H1 (cell line): ENCODE results near the gene APOBEC3F. TPM values are rescaled to one million over a fixed set of nuclear protein-coding genes. Genes with fewer than 3 reads are reported as not detected.

Experiments
- CTCF ChIA-PET: fragments of 300-600 bp; sonication (Branson Sonifier 250); formaldehyde crosslinking; loops from one replicate; lab custom pipeline; 2021; ENCODE audit not compliant: partially characterized antibody; lab: Charles Lee
- POLR2A ChIA-PET: fragments of 300-600 bp; sonication (Branson Sonifier 250); formaldehyde crosslinking; loops from one replicate; lab custom pipeline; 2021; ENCODE audit warnings: inconsistent platforms; ENCODE audit not compliant: partially characterized antibody; lab: Charles Lee
- DNase-seq, 2 experiments: peaks; one replicate each; pipeline versions ENCODE4 v3.0.0 to v3.0.0-alpha.2; 2010 to 2022; ENCODE audit warnings: low spot score in 2 of 2, low read depth in 1 of 2, mixed read lengths in 1 of 2
- FAIRE-seq: peaks from 2 replicates; lab custom pipeline; 2011; peaks lifted over from hg19 to GRCh38; lab: Jason Lieb, UNC
- H2AFZ ChIP-seq: 2 replicates; pipeline ENCODE4 v1.8.1; 2012; ENCODE audit warnings: low read length, inconsistent platforms
- H2AK5ac ChIP-seq: 2 replicates; pipeline ENCODE4 v1.6.1; 2013; ENCODE audit warnings: low read depth, low read length
- H2BK120ac ChIP-seq: replicated peaks from 2 replicates; pipeline ENCODE3; 2013; ENCODE audit warnings: low read depth, low read length, inconsistent platforms
- H2BK12ac ChIP-seq: 2 replicates; pipeline ENCODE4 v1.6.1; 2013; ENCODE audit warnings: low read depth, low read length
- H2BK15ac ChIP-seq: 2 replicates; pipeline ENCODE4 v1.6.1; 2013; ENCODE audit warnings: low read length
- H2BK20ac ChIP-seq: 2 replicates; pipeline ENCODE4 v1.6.1; 2013; ENCODE audit warnings: low read length
- H2BK5ac ChIP-seq: 2 replicates; pipeline ENCODE4 v1.6.1; 2013; ENCODE audit warnings: low read depth, low read length
- H3K14ac ChIP-seq: 2 replicates; pipeline ENCODE4 v1.6.1; 2013; ENCODE audit warnings: inconsistent platforms; ENCODE audit not compliant: insufficient read length
- H3K18ac ChIP-seq: 2 replicates; pipeline ENCODE4 v1.6.1; 2013; ENCODE audit warnings: low read length; ENCODE audit errors: extremely low read depth
- H3K23ac ChIP-seq: 2 replicates; pipeline ENCODE4 v1.6.1; 2013; ENCODE audit warnings: inconsistent platforms; ENCODE audit not compliant: insufficient read length
- H3K23me2 ChIP-seq: 2 replicates; pipeline ENCODE4 v1.6.1; 2013; ENCODE audit warnings: low read depth, low read length
- H3K27ac ChIP-seq: 2 replicates; pipeline ENCODE4 v1.6.1; 2011; ENCODE audit warnings: low read depth, low read length, inconsistent platforms
- H3K27me3 ChIP-seq, 4 experiments: replicated peaks in 1 of 4; 1 replicate in 1 of 4; 2 replicates in 3 of 4; pipeline versions ENCODE4 v1.6.1 to v1.8.1; 2011 to 2013; ENCODE audit warnings: low read length in 3 of 4, mild to moderate bottlenecking in 3 of 4, inconsistent platforms in 2 of 4, mixed read lengths in 2 of 4, moderate library complexity in 1 of 4; ENCODE audit not compliant: control insufficient read depth in 3 of 4, insufficient read depth in 3 of 4; ENCODE audit errors: extremely low read depth in 1 of 4
- H3K36me3 ChIP-seq, 4 experiments: 2 replicates each; pipeline versions ENCODE4 v1.6.1 to v1.8.1; 2011 to 2013; ENCODE audit warnings: mild to moderate bottlenecking in 4 of 4, low read length in 3 of 4, moderate library complexity in 2 of 4, control low read depth in 1 of 4, inconsistent platforms in 1 of 4; ENCODE audit not compliant: insufficient read depth in 4 of 4, control insufficient read depth in 2 of 4
- H3K4ac ChIP-seq: replicated peaks from 2 replicates; pipeline ENCODE3; 2013; ENCODE audit warnings: low read length, low read depth, mixed read lengths, inconsistent platforms; ENCODE audit not compliant: insufficient read length
- H3K4me1 ChIP-seq, 4 experiments: replicated peaks in 1 of 4; 1 replicate in 1 of 4; 2 replicates in 3 of 4; pipeline versions ENCODE4 v1.6.1 to v1.8.1; 2011 to 2013; ENCODE audit warnings: low read length in 3 of 4, inconsistent platforms in 2 of 4, mixed read lengths in 1 of 4; ENCODE audit not compliant: insufficient read depth in 4 of 4, control insufficient read depth in 3 of 4
- H3K4me2 ChIP-seq, 2 experiments: 2 replicates each; pipeline versions ENCODE4 v1.6.1 to v1.8.1; 2011 to 2013; ENCODE audit warnings: low read depth in 2 of 2, low read length in 2 of 2, control low read depth in 1 of 2, inconsistent platforms in 1 of 2, mild to moderate bottlenecking in 1 of 2; ENCODE audit not compliant: insufficient read depth in 1 of 2
- H3K4me3 ChIP-seq, 4 experiments: fragments of 200-600, 300-600 bp in 1 of 4; sonication (generic), shearing (Covaris generic), sonication (Bioruptor Twin) in 1 of 4; 2 replicates each; pipeline versions ENCODE4 v1.5.1 to v1.8.1; 2011 to 2016; ENCODE audit warnings: low read length in 4 of 4, low read depth in 3 of 4, control low read depth in 2 of 4, inconsistent platforms in 2 of 4, mild to moderate bottlenecking in 2 of 4, mixed read lengths in 1 of 4, moderate library complexity in 1 of 4; ENCODE audit not compliant: insufficient read depth in 2 of 4; ENCODE audit errors: extremely low read depth in 1 of 4
- H3K56ac ChIP-seq: replicated peaks from 2 replicates; pipeline ENCODE3; 2013; ENCODE audit warnings: low read depth, mild to moderate bottlenecking, mixed read lengths, low read length, inconsistent platforms; ENCODE audit not compliant: insufficient read length
- H3K79me1 ChIP-seq: 2 replicates; pipeline ENCODE4 v1.6.1; 2013; ENCODE audit warnings: low read depth, low read length, control low read depth
- H3K79me2 ChIP-seq, 2 experiments: 2 replicates each; pipeline versions ENCODE4 v1.6.1 to v1.8.1; 2012 to 2013; ENCODE audit warnings: low read length in 2 of 2, mild to moderate bottlenecking in 2 of 2, inconsistent platforms in 1 of 2; ENCODE audit not compliant: insufficient read depth in 2 of 2, control insufficient read depth in 1 of 2
- H3K9ac ChIP-seq, 4 experiments: replicated peaks in 1 of 4; 1 replicate in 1 of 4; 2 replicates in 3 of 4; pipeline versions ENCODE4 v1.6.1 to v1.8.1; 2011 to 2013; ENCODE audit warnings: low read depth in 3 of 4, low read length in 3 of 4, control low read depth in 2 of 4, mild to moderate bottlenecking in 2 of 4, moderate library complexity in 2 of 4, inconsistent platforms in 1 of 4; ENCODE audit errors: extremely low read depth in 1 of 4
- H3K9me3 ChIP-seq, 2 experiments: 2 replicates each; pipeline versions ENCODE4 v1.6.1 to v1.8.1; 2012 to 2013; ENCODE audit warnings: mild to moderate bottlenecking in 2 of 2, moderate library complexity in 2 of 2, control low read depth in 1 of 2, inconsistent platforms in 1 of 2, low read depth in 1 of 2, low read length in 1 of 2, mixed read lengths in 1 of 2; ENCODE audit not compliant: insufficient read depth in 2 of 2
- H4K20me1 ChIP-seq, 2 experiments: replicated peaks in 1 of 2; 2 replicates each; pipeline versions ENCODE3 to v1.8.1; 2011 to 2013; ENCODE audit warnings: inconsistent platforms in 2 of 2, low read length in 2 of 2, mild to moderate bottlenecking in 1 of 2; ENCODE audit not compliant: insufficient read depth in 2 of 2, control insufficient read depth in 1 of 2
- H4K5ac ChIP-seq: 2 replicates; pipeline ENCODE4 v1.6.1; 2013; ENCODE audit warnings: low read length, low read depth, mixed read lengths, inconsistent platforms; ENCODE audit not compliant: insufficient read length
- H4K8ac ChIP-seq: 2 replicates; pipeline ENCODE4 v1.8.0; 2013; ENCODE audit warnings: mild to moderate bottlenecking, moderate library complexity, low read length, inconsistent platforms; ENCODE audit not compliant: insufficient read depth; ENCODE audit errors: extremely low read depth
- H4K91ac ChIP-seq: replicated peaks from 2 replicates; pipeline ENCODE3; 2013; ENCODE audit warnings: low read length, mixed read lengths, inconsistent platforms; ENCODE audit not compliant: insufficient read length
- BCL11A ChIP-seq, 2 experiments: IDR thresholded peaks; one replicate each; pipeline ENCODE4 v1.6.1; 2011; ENCODE audit warnings: low read depth in 2 of 2, low read length in 2 of 2, mild to moderate bottlenecking in 2 of 2
- CBX8 ChIP-seq: fragments of 300-800, 300-1000 bp; sonication (generic); IDR thresholded peaks from 2 replicates; pipeline ENCODE4 v1.7.1; 2016; ENCODE audit warnings: low read depth, low read length, borderline replicate concordance
- CTBP2 ChIP-seq: IDR thresholded peaks from 2 replicates; pipeline ENCODE4 v1.7.0; 2011; ENCODE audit warnings: borderline replicate concordance, mild to moderate bottlenecking, moderate library complexity, mixed read lengths, low read length; ENCODE audit not compliant: insufficient read depth, insufficient read length
- GABPA ChIP-seq: IDR thresholded peaks from 2 replicates; pipeline ENCODE4 v1.6.1; 2011; ENCODE audit warnings: mild to moderate bottlenecking, low read length, moderate library complexity, borderline replicate concordance; ENCODE audit not compliant: insufficient read depth
- POU5F1 ChIP-seq: IDR thresholded peaks from 2 replicates; pipeline ENCODE4 v1.6.1; 2011; ENCODE audit warnings: low read depth, mild to moderate bottlenecking, low read length, moderate library complexity
- RXRA ChIP-seq: IDR thresholded peaks from 2 replicates; pipeline ENCODE4 v1.6.1; 2011; ENCODE audit warnings: low read depth, mild to moderate bottlenecking, low read length, moderate library complexity; ENCODE audit not compliant: insufficient read depth
- TAF7 ChIP-seq: optimal IDR thresholded peaks from 2 replicates; pipeline ENCODE3; 2011; ENCODE audit warnings: low read depth, mild to moderate bottlenecking, inconsistent platforms, low read length, moderate library complexity, borderline replicate concordance
- TEAD4 ChIP-seq: IDR thresholded peaks from 2 replicates; pipeline ENCODE4 v1.6.1; 2012; ENCODE audit warnings: low read depth, low read length, inconsistent platforms, mixed read lengths
- USF2 ChIP-seq: IDR thresholded peaks from 2 replicates; pipeline ENCODE4 v1.6.1; 2011; ENCODE audit warnings: low read length, improper control_type of control experiment
- WGBS, 2 experiments: shearing (Covaris generic) in 1 of 2; methylation state at CpG; one replicate each; pipeline versions ENCODE4 v1.1.6 to v1.1.7; 2013 to 2015; ENCODE audit warnings: low lambda C conversion rate in 2 of 2, mixed read lengths in 2 of 2, inconsistent platforms in 1 of 2, low coverage in 1 of 2, missing lambda C conversion rate in 1 of 2; ENCODE audit not compliant: insufficient replicate concordance in 2 of 2, insufficient coverage in 1 of 2, insufficient read length in 1 of 2; ENCODE audit errors: extremely low coverage in 1 of 2, missing lambda C conversion rate in 1 of 2; 5-methylcytosine and 5-hydroxymethylcytosine counted together
- polyA plus RNA-seq, 7 experiments: library from polyadenylated mRNA; depleted of rRNA in 3 of 7; stranded (reverse) in 5 of 7; unstranded in 2 of 7; fragments of >200 nt in 5 of 7; fragments of 200-250 nt in 2 of 7; gene quantifications; 1 replicate in 5 of 7; 2 replicates in 1 of 7; 4 replicates in 1 of 7; pipeline versions ENCODE4 v1.2.1 to v1.2.3, GENCODE V29; 2011 to 2013; ENCODE audit warnings: missing spikeins in 2 of 7, mixed read lengths in 2 of 7
- total RNA-seq: library from RNA; stranded (reverse); fragmentation: NEBNext Ultra II Directional; extraction: Animal tissue kit (Norgen Biotek cat#: 25700); gene quantifications from 2 replicates; pipeline ENCODE4 v1.2.1, GENCODE V29; 2021
- TF ChIP-seq, protein P1 (sequence below): IDR thresholded peaks from 2 replicates; pipeline ENCODE4 v1.6.1; 2012; ENCODE audit warnings: inconsistent platforms

Gene APOBEC3F
- total and polyA plus RNA-seq, 2 of the 8 experiments (the other 6 are each of a cell fraction or from before 2014, with no cell fraction given) = 4.0 to 7.3 TPM

GRCh38 chr22:39092111-39092862 lies 51.6 kb downstream of the APOBEC3F start:
- H3K9ac ChIP-seq = no peak overlapping the region
- no peak overlapping the region for H3K27ac ChIP-seq
- H3K4me1 ChIP-seq = peaks cover 0 to 11% (median 7%) of the 10 kb centered on the region in 4 experiments; a peak in 6 of 7 replicates
- POLR2A ChIA-PET = no interaction called here
- H3K4me2 ChIP-seq = no peak overlapping the region
- H4K8ac ChIP-seq = peak overlapping the region; percentile 36; the same call in 1 of the 2 replicates
- no peak overlapping the region for H3K4me3 ChIP-seq
- no peak overlapping the region for H2BK12ac ChIP-seq
- H2BK5ac ChIP-seq = no peak overlapping the region
- no peak overlapping the region for H2BK120ac ChIP-seq
- no peaks in the 10 kb centered on the region for H3K79me1 ChIP-seq
- H3K14ac ChIP-seq = no peak overlapping the region
- no peak overlapping the region for H2BK20ac ChIP-seq
- H4K20me1 ChIP-seq = peaks cover 0 to 2% of the 10 kb centered on the region in 2 experiments
- no peak overlapping the region for H4K91ac ChIP-seq
- DNase-seq = no peak
- H4K5ac ChIP-seq = no peak overlapping the region
- FAIRE-seq = no peak
- H2AFZ ChIP-seq = no peak overlapping the region
- H3K4ac ChIP-seq = no peak overlapping the region
- peaks cover 2% of the 10 kb centered on the region; the same call in 1 of the 2 replicates for H3K23me2 ChIP-seq
- H2BK15ac ChIP-seq = peak overlapping the region; percentile 40; the same call in 1 of the 2 replicates
- H3K9me3 ChIP-seq = no peaks in the 10 kb centered on the region
- CTCF ChIA-PET = interaction anchor here (0.6 to 0.8 kb wide), 2 partner anchors 41 to 320 kb away, joined by 3 to 4 read pairs; no protein-coding TSS in a partner anchor
- no peaks in the 10 kb centered on the region for H3K36me3 ChIP-seq
- no peak overlapping the region for H3K56ac ChIP-seq
- WGBS, 2 experiments = 87 to 100% methylated on average over 1 to 8 of the region's 8 CpGs
- H2AK5ac ChIP-seq = no peak overlapping the region
- H3K23ac ChIP-seq = no peak overlapping the region
- H3K79me2 ChIP-seq = no peaks in the 10 kb centered on the region
- no peak overlapping the region for H3K18ac ChIP-seq
- H3K27me3 ChIP-seq = peaks cover 0 to 2% (median 0%) of the 10 kb centered on the region in 4 experiments; a peak in 2 of 7 replicates
- TF ChIP-seq GABPA (no peak), RXRA (no peak), BCL11A (IDR thresholded peaks at IDR 0.05; ENCODE audit: low read depth in 2 of 2, low read length in 2 of 2) (no peak), TAF7 (no peak), TEAD4 (no peak), CTBP2 (no peak), USF2 (no peak), POU5F1 (no peak), CBX8 (no peak)
- TF ChIP-seq, protein P1, sequence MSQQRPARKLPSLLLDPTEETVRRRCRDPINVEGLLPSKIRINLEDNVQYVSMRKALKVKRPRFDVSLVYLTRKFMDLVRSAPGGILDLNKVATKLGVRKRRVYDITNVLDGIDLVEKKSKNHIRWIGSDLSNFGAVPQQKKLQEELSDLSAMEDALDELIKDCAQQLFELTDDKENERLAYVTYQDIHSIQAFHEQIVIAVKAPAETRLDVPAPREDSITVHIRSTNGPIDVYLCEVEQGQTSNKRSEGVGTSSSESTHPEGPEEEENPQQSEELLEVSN = no peak
